ENCODE measurements around the gene OPCML.

DNA sequence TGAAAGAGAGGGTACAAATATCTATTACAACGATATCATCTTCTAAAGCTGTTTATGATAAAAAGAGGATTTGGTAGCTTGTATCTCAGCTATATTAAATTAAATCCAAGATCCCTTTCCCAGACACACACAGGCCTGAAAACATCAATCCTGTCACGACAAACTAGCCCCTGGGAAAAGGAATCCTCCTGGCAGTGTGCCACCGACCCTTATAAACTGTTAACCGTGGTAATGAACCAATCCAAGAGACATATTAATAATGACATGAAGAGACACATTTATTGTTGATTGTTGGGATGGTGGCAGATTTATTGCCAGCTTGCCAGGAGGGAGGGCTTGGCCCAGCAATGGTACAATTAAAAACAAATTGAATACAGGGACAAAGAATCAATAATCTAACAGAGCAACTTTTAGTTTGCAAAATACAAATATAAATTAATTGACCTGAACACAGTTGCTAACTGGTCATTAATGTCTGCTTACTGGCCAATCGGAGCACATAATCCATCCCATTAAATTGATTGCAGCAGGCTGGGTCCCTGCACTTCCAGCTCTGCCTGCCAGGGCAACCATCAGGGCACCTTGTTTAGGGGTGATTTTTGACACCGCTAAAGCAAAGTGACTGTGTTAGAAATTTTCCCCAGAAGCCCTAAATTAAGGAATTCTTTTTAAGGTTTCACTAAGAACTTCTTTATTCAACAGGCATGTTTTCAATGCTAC lies 887.6 kb downstream of the OPCML start:
- TF ChIP-seq, protein P1, sequence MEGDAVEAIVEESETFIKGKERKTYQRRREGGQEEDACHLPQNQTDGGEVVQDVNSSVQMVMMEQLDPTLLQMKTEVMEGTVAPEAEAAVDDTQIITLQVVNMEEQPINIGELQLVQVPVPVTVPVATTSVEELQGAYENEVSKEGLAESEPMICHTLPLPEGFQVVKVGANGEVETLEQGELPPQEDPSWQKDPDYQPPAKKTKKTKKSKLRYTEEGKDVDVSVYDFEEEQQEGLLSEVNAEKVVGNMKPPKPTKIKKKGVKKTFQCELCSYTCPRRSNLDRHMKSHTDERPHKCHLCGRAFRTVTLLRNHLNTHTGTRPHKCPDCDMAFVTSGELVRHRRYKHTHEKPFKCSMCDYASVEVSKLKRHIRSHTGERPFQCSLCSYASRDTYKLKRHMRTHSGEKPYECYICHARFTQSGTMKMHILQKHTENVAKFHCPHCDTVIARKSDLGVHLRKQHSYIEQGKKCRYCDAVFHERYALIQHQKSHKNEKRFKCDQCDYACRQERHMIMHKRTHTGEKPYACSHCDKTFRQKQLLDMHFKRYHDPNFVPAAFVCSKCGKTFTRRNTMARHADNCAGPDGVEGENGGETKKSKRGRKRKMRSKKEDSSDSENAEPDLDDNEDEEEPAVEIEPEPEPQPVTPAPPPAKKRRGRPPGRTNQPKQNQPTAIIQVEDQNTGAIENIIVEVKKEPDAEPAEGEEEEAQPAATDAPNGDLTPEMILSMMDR (IDR thresholded peaks at IDR 0.05), result no peak
- TF ChIP-seq POLR2A (IDR thresholded peaks at IDR 0.05; ENCODE audit: low read depth), result no peak

Data from esophagus muscularis mucosa (tissue), 3 donors.